NCI-H146 treated with DMSO at 0.1 percent for 48 hours (cell line): ENCODE measurements around the gene SAA2.
"Not testable (repeated sequence)": the region's sequence is repeated elsewhere in the genome, so short reads cannot be mapped to it uniquely, and the experiment has no call there.

Experiments
- DNase-seq: peaks from one replicate; lab custom pipeline; 2025; ENCODE audit not compliant: unreplicated experiment; lab: John Stamatoyannopoulos, UW

The SAA2 gene

DNA sequence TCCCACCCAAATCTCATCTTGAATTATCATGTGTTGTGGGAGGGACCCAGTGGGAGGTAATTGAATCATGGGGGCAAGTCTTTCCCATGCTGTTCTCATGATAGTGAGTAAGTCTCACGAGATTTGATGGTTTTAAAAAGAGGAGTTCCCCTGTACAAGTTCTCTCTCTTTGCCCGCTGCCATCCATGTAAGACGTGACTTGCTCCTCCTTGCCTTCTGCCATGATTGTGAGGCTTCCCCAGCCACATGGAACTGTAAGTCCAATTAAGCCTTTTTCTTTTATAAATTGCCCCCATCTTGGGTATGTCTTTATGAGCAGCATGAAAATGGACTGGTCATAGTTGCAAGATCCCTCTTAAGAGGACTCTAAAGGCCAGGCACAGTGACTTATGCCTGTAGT is 50.7 kb downstream of the SAA2 start:
- DNase-seq: not testable (repeated sequence)

- DNase-seq: no peak
Observed at GRCh38 chr11:18196532-18196931, 51.9 kb downstream of the SAA2 start.
